K562 (cell line): Measurements from ENCODE around the gene ZNF620. TPM values are rescaled to one million over a fixed set of nuclear protein-coding genes. Genes with fewer than 3 reads are reported as not detected.

ENCODE experiments used
- ETV1 ChIP-seq: fragments of 450-650 bp; conservative IDR thresholded peaks from 2 replicates; pipeline ENCODE4 v1.6.1; 2016; ENCODE audit warnings: missing genetic modification characterization, control low read depth, low read depth, missing compliant biosample characterization
- GABPB1 ChIP-seq: sonication (generic); formaldehyde crosslinking; IDR thresholded peaks from 2 replicates; pipeline ENCODE4 v1.8.0; 2022; ENCODE audit warnings: mild to moderate bottlenecking, missing genetic modification reagents
- MBD2 ChIP-seq: sonication (generic); IDR thresholded peaks from 2 replicates; pipeline ENCODE4 v1.6.1; 2016; ENCODE audit warnings: low read depth, borderline replicate concordance
- NFIX ChIP-seq: fragments of 250-450 bp; sonication (Bioruptor Pico); IDR thresholded peaks from 2 replicates; pipeline ENCODE4 v1.4.0; 2020; ENCODE audit warnings: low read depth, mild to moderate bottlenecking, moderate library complexity
- REST ChIP-seq, 2 experiments: fragments of 450-650 bp; formaldehyde crosslinking in 1 of 2; IDR thresholded peaks; 2 replicates each; pipeline versions ENCODE4 v1.4.0 to v1.6.1; 2014 to 2020; ENCODE audit warnings: mild to moderate bottlenecking in 2 of 2, borderline replicate concordance in 1 of 2, low read depth in 1 of 2
- SAP30 ChIP-seq: fragments of 200-600 bp; sonication (generic); IDR thresholded peaks from 2 replicates; pipeline ENCODE4 v1.6.1; 2012; ENCODE audit warnings: borderline replicate concordance, low read depth, mild to moderate bottlenecking, moderate library complexity, low read length, control low read depth, inconsistent platforms; ENCODE audit not compliant: insufficient read depth, poor library complexity, severe bottlenecking
- SIRT6 ChIP-seq: IDR thresholded peaks from one replicate; pipeline ENCODE4 v1.6.1; 2012; ENCODE audit warnings: low read depth, mild to moderate bottlenecking, control low read depth, inconsistent platforms, low read length, moderate library complexity
- TBL1XR1 ChIP-seq, 2 experiments: IDR thresholded peaks; 2 replicates each; pipeline ENCODE4 v1.6.1; 2012; ENCODE audit warnings: improper control_type of control experiment in 2 of 2, low read length in 2 of 2, mild to moderate bottlenecking in 1 of 2
- TEAD4 ChIP-seq, 2 experiments: sonication (generic) in 1 of 2; formaldehyde crosslinking in 1 of 2; IDR thresholded peaks; 2 replicates each; pipeline versions ENCODE4 v1.6.1 to v1.8.0; 2012 to 2022; ENCODE audit warnings: borderline replicate concordance in 1 of 2, inconsistent platforms in 1 of 2, low read length in 1 of 2, mild to moderate bottlenecking in 1 of 2, missing genetic modification reagents in 1 of 2
- TFAP4 ChIP-seq: sonication (generic); formaldehyde crosslinking; IDR thresholded peaks from 2 replicates; pipeline ENCODE4 v1.8.0; 2022; ENCODE audit warnings: missing genetic modification reagents, mild to moderate bottlenecking, moderate library complexity, borderline replicate concordance
- ZBTB7A ChIP-seq: IDR thresholded peaks from 2 replicates; pipeline ENCODE4 v1.6.1; 2011; ENCODE audit warnings: low read depth, mild to moderate bottlenecking, low read length, moderate library complexity, borderline replicate concordance; ENCODE audit not compliant: control insufficient read depth
- ZNF512 ChIP-seq: IDR thresholded peaks from 2 replicates; pipeline ENCODE4 v1.6.1; 2016; ENCODE audit warnings: missing genetic modification characterization, missing compliant biosample characterization
- polyA plus RNA-seq, 8 experiments: library from polyadenylated mRNA; depleted of rRNA in 4 of 8; stranded (reverse) in 5 of 8; unstranded in 3 of 8; fragments of >200 nt; fragmentation: Nextera tagmentation in 2 of 8; fragmentation: Illumina TruSeq in 1 of 8; extraction: Ambion mirVana in 2 of 8; extraction: Trizol in 1 of 8; gene quantifications; 2 replicates each; pipeline versions ENCODE4 v1.2.1 to v1.2.3, GENCODE V29; 2011 to 2014; ENCODE audit warnings: inconsistent platforms in 1 of 8, missing spikeins in 1 of 8
- total RNA-seq, 7 experiments: library from RNA; depleted of rRNA in 6 of 7; stranded (reverse); fragments of >200 nt in 6 of 7; fragmentation: Illumina TruSeq in 2 of 7; extraction: Trizol in 2 of 7; gene quantifications; 2 replicates each; pipeline versions ENCODE4 v1.2.1 to v1.2.3, GENCODE V29; 2011 to 2021; ENCODE audit warnings: low replicate concordance in 1 of 7

The ZNF620 gene
- total and polyA plus RNA-seq, 9 of the 15 experiments (the other 6 are each of a cell fraction or from before 2014, with no cell fraction given), result 1.2 to 5.5 (median 3.3) TPM

- TF ChIP-seq ZNF512 (tag) (no peak), SIRT6 (no peak), TBL1XR1 (IDR thresholded peaks at IDR 0.05; ENCODE audit: low read length in 2 of 2) (peak in 1 of 2 experiments; percentile 68; a peak in 2 of 4 replicates), TFAP4 (CRISPR knock-in tag) (peak; percentile 73; the same call in 1 of the 2 replicates), ETV1 (tag) (no peak), TEAD4 (IDR thresholded peaks at IDR 0.05; ENCODE audit: low read length) (no peak), TEAD4 (CRISPR knock-in tag; IDR thresholded peaks at IDR 0.05; ENCODE audit: borderline replicate concordance) (no peak), REST (IDR thresholded peaks at IDR 0.05; ENCODE audit: borderline replicate concordance) (0 out of 2 replicates have a peak, but pooled peaks have one; percentile 11), REST (CRISPR knock-in tag; IDR thresholded peaks at IDR 0.05; ENCODE audit: low read depth) (peak; percentile 25; the same call in 1 of the 2 replicates), MBD2 (peak; percentile 85; the same call in 1 of the 2 replicates), NFIX (CRISPR knock-in tag) (no peak), GABPB1 (no peak; the same call in 1 of the 2 replicates), SAP30 (peak; percentile 90), ZBTB7A (no peak)
Observed at GRCh38 chr3:40456940-40457823, 48.7 kb upstream of the ZNF620 start, which contains the start of gene RPL14 (continued).
